HCT116 (cell line): ENCODE data around the gene PIK3CB. TPM values are rescaled to one million over a fixed set of nuclear protein-coding genes. Genes with fewer than 3 reads are reported as not detected.

ENCODE experiments used
- ATAC-seq: fragments of 200-7000 bp; cut with Tn5 transposase; 2 replicates; pipeline ENCODE4 v1.9.1; 2020; ENCODE audit warnings: mild to moderate bottlenecking, moderate library complexity
- BruUV-seq: library from RNA; stranded (reverse); fragments of 400-500 nt; replicated peaks from 2 replicates; lab custom pipeline; 2021; lab: Mats Ljungman, UMichigan
- CTCF ChIA-PET: fragments of 300-600 bp; sonication (Branson Sonifier 250); formaldehyde crosslinking; loops from one replicate; lab custom pipeline; 2021; ENCODE audit warnings: antibody characterized with exemption; lab: Charles Lee
- POLR2A ChIA-PET: fragments of 300-600, 350-600 bp; sonication (Branson Sonifier 250); formaldehyde crosslinking; loops from one replicate; lab custom pipeline; 2021; ENCODE audit warnings: antibody characterized with exemption; lab: Charles Lee
- RAD21 ChIA-PET, 2 experiments: fragments of 300-600 bp; sonication (Branson Sonifier 250); formaldehyde crosslinking; loops; one replicate each; lab custom pipeline; 2023; ENCODE audit warnings: low total read pairs in 2 of 2; ENCODE audit not compliant: uncharacterized antibody in 2 of 2, unreplicated experiment in 2 of 2, low non-redundant PET in 1 of 2; lab: Charles Lee
- DNase-seq: peaks from one replicate; pipeline ENCODE4 v3.0.0-alpha.2; 2010; ENCODE audit warnings: low read depth, low spot score
- H2AFZ ChIP-seq: fragments of 200-600 bp; shearing (Covaris generic), sonication (generic); 2 replicates; pipeline ENCODE4 v1.6.1; 2017; ENCODE audit warnings: low read depth, mixed run types, mixed read lengths, antibody characterized with exemption, low read length; ENCODE audit not compliant: poor library complexity, severe bottlenecking
- H3K27ac ChIP-seq: 2 replicates; pipeline ENCODE4 v1.5.1; 2012; ENCODE audit warnings: low read depth, low read length
- H3K27me3 ChIP-seq: fragments of 200-600 bp; sonication (generic); 2 replicates; pipeline ENCODE4 v1.6.1; 2016; ENCODE audit warnings: mixed run types, low read length, mixed read lengths; ENCODE audit not compliant: insufficient read depth
- H3K36me3 ChIP-seq, 2 experiments: fragments of 200-500 bp in 1 of 2; fragments of 200-600 bp in 1 of 2; sonication (Bioruptor generic) in 1 of 2; sonication (generic) in 1 of 2; 2 replicates each; pipeline versions ENCODE4 v1.5.1 to v1.6.1; 2014 to 2016; ENCODE audit warnings: low read length in 2 of 2, inconsistent platforms in 1 of 2, mixed read lengths in 1 of 2, mixed run types in 1 of 2; ENCODE audit not compliant: insufficient read depth in 2 of 2, control insufficient read depth in 1 of 2
- H3K4me1 ChIP-seq, 2 experiments: fragments of 200-600 bp in 1 of 2; sonication (generic) in 1 of 2; 2 replicates each; pipeline versions ENCODE4 v1.5.1 to v1.6.1; 2012 to 2017; ENCODE audit warnings: low read length in 2 of 2, inconsistent platforms in 1 of 2, mild to moderate bottlenecking in 1 of 2, mixed read lengths in 1 of 2, mixed run types in 1 of 2, moderate library complexity in 1 of 2; ENCODE audit not compliant: insufficient read depth in 2 of 2, control insufficient read depth in 1 of 2
- H3K4me2 ChIP-seq: fragments of 200-600 bp; sonication (generic); 2 replicates; pipeline ENCODE4 v1.6.1; 2017; ENCODE audit warnings: mixed run types, low read length, mixed read lengths
- H3K4me3 ChIP-seq, 2 experiments: fragments of 200-600 bp in 1 of 2; sonication (generic) in 1 of 2; replicated peaks in 1 of 2; 2 replicates each; pipeline ENCODE4 v1.5.1; 2011 to 2016; ENCODE audit warnings: low read length in 2 of 2, control low read depth in 1 of 2, low read depth in 1 of 2, mild to moderate bottlenecking in 1 of 2, mixed read lengths in 1 of 2, mixed run types in 1 of 2
- H3K79me2 ChIP-seq: fragments of 200-600 bp; sonication (generic); 2 replicates; pipeline ENCODE4 v1.6.1; 2017; ENCODE audit warnings: mild to moderate bottlenecking, mixed run types, low read length, moderate library complexity, mixed read lengths; ENCODE audit not compliant: insufficient read depth
- H3K9ac ChIP-seq: fragments of 200-600 bp; sonication (generic); 2 replicates; pipeline ENCODE4 v1.6.1; 2016; ENCODE audit warnings: low read length, mixed read lengths
- H3K9me2 ChIP-seq: fragments of 200-600 bp; sonication (generic), shearing (Covaris generic); 2 replicates; pipeline ENCODE4 v1.6.1; 2017; ENCODE audit warnings: mixed run types, mild to moderate bottlenecking, moderate library complexity; ENCODE audit not compliant: insufficient read depth
- H3K9me3 ChIP-seq, 2 experiments: fragments of 200-500 bp in 1 of 2; fragments of 200-600 bp in 1 of 2; sonication (Bioruptor generic) in 1 of 2; sonication (generic) in 1 of 2; 2 replicates each; pipeline ENCODE4 v1.6.1; 2014 to 2017; ENCODE audit warnings: low read length in 2 of 2, mixed read lengths in 2 of 2, inconsistent platforms in 1 of 2, low read depth in 1 of 2, mild to moderate bottlenecking in 1 of 2, mixed run types in 1 of 2, moderate library complexity in 1 of 2; ENCODE audit not compliant: control insufficient read depth in 1 of 2, insufficient read depth in 1 of 2
- H4K20me1 ChIP-seq: fragments of 200-600 bp; sonication (generic), shearing (Covaris generic); 2 replicates; pipeline ENCODE4 v1.6.1; 2017; ENCODE audit warnings: mixed run types, mild to moderate bottlenecking, moderate library complexity; ENCODE audit not compliant: insufficient read depth
- ATF3 ChIP-seq: IDR thresholded peaks from 2 replicates; pipeline ENCODE4 v1.6.1; 2012
- CBX3 ChIP-seq: IDR thresholded peaks from 2 replicates; pipeline ENCODE4 v1.6.1; 2012; ENCODE audit warnings: low read depth
- CEBPB ChIP-seq: IDR thresholded peaks from 2 replicates; pipeline ENCODE4 v1.6.1; 2012; ENCODE audit warnings: low read depth
- CTCF ChIP-seq, 3 experiments: fragments of 200-600 bp in 1 of 3; sonication (generic) in 1 of 3; IDR thresholded peaks in 2 of 3; conservative IDR thresholded peaks in 1 of 3; 2 replicates each; pipeline ENCODE4 v1.5.1; 2012 to 2017; ENCODE audit warnings: low read depth in 2 of 3, low read length in 2 of 3, antibody characterized with exemption in 1 of 3, borderline replicate concordance in 1 of 3, control low read depth in 1 of 3, mild to moderate bottlenecking in 1 of 3, mixed read lengths in 1 of 3, mixed run types in 1 of 3, moderate library complexity in 1 of 3; ENCODE audit not compliant: insufficient read depth in 1 of 3
- EGR1 ChIP-seq: IDR thresholded peaks from 2 replicates; pipeline ENCODE4 v1.6.1; 2012; ENCODE audit warnings: low read depth
- ELF1 ChIP-seq: IDR thresholded peaks from 2 replicates; pipeline ENCODE4 v1.6.1; 2012; ENCODE audit warnings: low read depth, borderline replicate concordance
- EZH2 ChIP-seq: fragments of 200-600 bp; sonication (generic); IDR thresholded peaks from 2 replicates; pipeline ENCODE4 v1.6.1; 2017; ENCODE audit warnings: antibody characterized with exemption, mixed run types
- EZH2phosphoT487 ChIP-seq: fragments of 200-600 bp; IDR thresholded peaks from 2 replicates; pipeline ENCODE4 v1.6.1; 2018; ENCODE audit warnings: antibody characterized with exemption, borderline replicate concordance
- FOSL1 ChIP-seq: IDR thresholded peaks from 2 replicates; pipeline ENCODE4 v1.6.1; 2012; ENCODE audit warnings: low read depth
- JUND ChIP-seq: IDR thresholded peaks from 2 replicates; pipeline ENCODE4 v1.6.1; 2012
- MAX ChIP-seq: IDR thresholded peaks from 2 replicates; pipeline ENCODE4 v1.6.1; 2012
- RAD21 ChIP-seq: IDR thresholded peaks from 2 replicates; pipeline ENCODE4 v1.6.1; 2012; ENCODE audit warnings: low read depth, mild to moderate bottlenecking
- REST ChIP-seq: IDR thresholded peaks from 2 replicates; pipeline ENCODE4 v1.6.1; 2012; ENCODE audit warnings: low read depth
- SIN3A ChIP-seq: IDR thresholded peaks from 2 replicates; pipeline ENCODE4 v1.6.1; 2012; ENCODE audit warnings: low read depth
- SP1 ChIP-seq: IDR thresholded peaks from 2 replicates; pipeline ENCODE4 v1.6.1; 2012; ENCODE audit warnings: low read depth
- SRF ChIP-seq: IDR thresholded peaks from 2 replicates; pipeline ENCODE4 v1.6.1; 2012; ENCODE audit warnings: low read depth
- TCF7L2 ChIP-seq: IDR thresholded peaks from 2 replicates; pipeline ENCODE4 v1.7.0; 2011; ENCODE audit warnings: borderline replicate concordance, inconsistent platforms; ENCODE audit not compliant: insufficient read depth, insufficient read length; ENCODE audit errors: extremely low read depth
- YY1 ChIP-seq: IDR thresholded peaks from 2 replicates; pipeline ENCODE4 v1.6.1; 2011; ENCODE audit warnings: low read length, low read depth, moderate library complexity, mild to moderate bottlenecking; ENCODE audit not compliant: insufficient replicate concordance; ENCODE audit errors: extremely low read depth
- ZFX ChIP-seq: fragments of 450-650 bp; IDR thresholded peaks from 2 replicates; pipeline ENCODE4 v1.6.1; 2017
- ZNF274 ChIP-seq: fragments of 200-500 bp; sonication (Bioruptor generic); IDR thresholded peaks from 2 replicates; pipeline ENCODE4 v1.6.1; 2014; ENCODE audit warnings: mild to moderate bottlenecking, low read depth, low read length, inconsistent platforms
- intact Hi-C: fragments of 100-400 bp; cut with micrococcal nuclease; formaldehyde crosslinking; loops from 2 replicates; pipeline ENCODE4 v1.10.0; 2022
- total RNA-seq: library from RNA; stranded (reverse); gene quantifications from one replicate; pipeline ENCODE4 v1.2.1, GENCODE V29; 2021; ENCODE audit not compliant: unreplicated experiment

The PIK3CB gene
- total RNA-seq, 1 experiment from 2014 or later = 44.3 TPM

GRCh38 chr3:138856799-138857198, 22.1 kb upstream of the PIK3CB start:
- Histone ChIP-seq H3K79me2 (no peaks in the 10 kb centered on the region), H3K36me3 (no peaks in the 10 kb centered on the region), H3K4me2 (no peak overlapping the region), H2AFZ (no peak overlapping the region), H3K9me2 (no peaks in the 10 kb centered on the region), H3K27ac (no peak overlapping the region), H4K20me1 (no peaks in the 10 kb centered on the region), H3K4me1 (peaks cover 5 to 11% of the 10 kb centered on the region in 2 experiments), H3K4me3 (no peak overlapping the region), H3K9me3 (no peaks in the 10 kb centered on the region), H3K27me3 (no peaks in the 10 kb centered on the region), H3K9ac (no peak overlapping the region)
- no peak for DNase-seq
- TF ChIP-seq ZFX = no peak
- no peak for TF ChIP-seq CTCF (IDR thresholded peaks at IDR 0.05 in 2 of 3, conservative IDR thresholded peaks at IDR 0.05 in 1 of 3; ENCODE audit: borderline replicate concordance in 1 of 3, insufficient read depth in 1 of 3, low read depth in 2 of 3, low read length in 2 of 3)
- no peak for TF ChIP-seq RAD21
- no peak for TF ChIP-seq YY1
- TF ChIP-seq EGR1 = no peak
- TF ChIP-seq ELF1 = no peak
- TF ChIP-seq REST = no peak
- TF ChIP-seq MAX = no peak
- TF ChIP-seq ATF3 = no peak
- no peak for TF ChIP-seq ZNF274
- no peak for TF ChIP-seq FOSL1
- TF ChIP-seq SRF = no peak
- no peak for TF ChIP-seq CBX3
- TF ChIP-seq SIN3A = no peak
- TF ChIP-seq EZH2phosphoT487 = no peak
- TF ChIP-seq SP1 = no peak
- TF ChIP-seq JUND = no peak
- no peak for TF ChIP-seq CEBPB
- TF ChIP-seq TCF7L2 = no peak
- TF ChIP-seq EZH2 = no peak
- BruUV-seq = no TSS peak
- ATAC-seq = no peak
- CTCF ChIA-PET = no interaction called here
- POLR2A ChIA-PET = no interaction called here
- intact Hi-C loops = no loop called here
- RAD21 ChIA-PET = no interaction called here
